HG02852 (cell line): ENCODE data around the gene KCNK18.

ENCODE experiments used
- ATAC-seq: cut with Tn5 transposase; IDR thresholded peaks from one replicate; pipeline ENCODE4 v1.9.1; 2021; ENCODE audit warnings: mild to moderate bottlenecking, moderate library complexity; ENCODE audit not compliant: unreplicated experiment

The KCNK18 gene

DNA sequence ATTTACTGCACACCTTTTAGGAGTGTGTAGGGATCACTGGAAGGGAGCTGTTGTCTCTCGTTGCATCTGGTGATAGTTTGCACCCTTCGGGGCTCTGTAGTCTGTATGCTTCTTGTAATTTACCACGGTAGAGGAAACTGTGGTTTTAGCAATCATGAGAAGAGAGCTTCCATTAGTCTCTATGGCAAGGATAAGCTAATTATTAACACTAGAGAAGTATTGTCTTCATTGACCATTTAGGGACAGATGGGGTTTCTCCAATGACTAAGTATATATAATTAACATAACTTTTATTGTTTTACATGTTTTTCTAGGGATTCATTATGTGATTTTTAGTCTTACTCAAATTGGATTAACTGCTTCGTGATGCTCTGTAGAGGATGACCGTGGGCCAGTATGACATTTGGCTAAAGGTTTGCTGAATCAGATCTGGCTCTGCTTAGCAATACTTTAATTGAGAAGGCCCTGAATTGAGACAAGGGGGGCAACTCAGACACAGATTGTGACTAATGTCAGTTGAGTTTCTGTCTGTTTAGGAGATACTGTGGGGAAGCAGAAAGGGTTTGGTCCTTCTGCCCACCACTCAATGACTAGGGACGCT lies 52.3 kb downstream of the KCNK18 start:
- no peak for ATAC-seq

- ATAC-seq: no peak
Measured at GRCh38 chr10:117250411-117250810, 53.1 kb downstream of the KCNK18 start.

- ATAC-seq: no peak
Measured at GRCh38 chr10:117253908-117254307, 56.6 kb downstream of the KCNK18 start.

- no peak for ATAC-seq
Measured at GRCh38 chr10:117254338-117254737, 57.0 kb downstream of the KCNK18 start.

- ATAC-seq: no peak
Measured at GRCh38 chr10:117254774-117255735, 57.8 kb downstream of the KCNK18 start.

DNA sequence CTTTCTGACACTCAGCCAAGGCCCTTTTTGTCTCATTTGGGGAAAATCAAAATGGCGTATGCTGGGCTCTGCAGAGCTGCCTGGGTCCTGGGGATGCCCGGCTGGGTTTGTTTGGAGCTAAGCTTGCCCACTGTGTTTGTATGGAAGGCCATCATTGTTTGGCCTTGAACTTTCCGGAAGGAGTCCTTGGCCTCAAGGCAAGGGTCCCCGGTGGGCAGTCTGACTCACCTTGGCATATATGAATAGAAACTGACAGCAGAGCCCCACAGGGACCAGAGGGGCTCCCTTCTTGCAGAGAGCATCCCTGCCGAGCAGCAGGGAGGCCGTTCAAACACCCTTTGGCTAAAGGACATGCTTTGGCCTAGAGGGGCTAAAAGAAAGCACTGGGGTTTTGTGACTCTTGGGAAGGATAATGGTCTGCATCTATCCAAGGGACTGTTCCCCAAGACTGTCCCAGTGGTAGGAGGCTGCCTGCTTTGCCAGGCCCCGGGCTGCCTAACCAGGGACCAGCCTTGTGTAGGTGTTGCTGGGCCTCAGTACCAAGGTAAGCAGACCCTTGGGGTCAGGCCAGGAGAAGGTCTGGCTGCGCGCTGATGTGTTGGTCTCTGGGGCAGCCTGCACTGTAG lies 58.7 kb downstream of the KCNK18 start:
- ATAC-seq: no peak

- ATAC-seq: no peak
Measured at GRCh38 chr10:117256910-117257309, 59.6 kb downstream of the KCNK18 start.

- ATAC-seq: no peak
Measured at GRCh38 chr10:117257721-117258120, 60.4 kb downstream of the KCNK18 start.

DNA sequence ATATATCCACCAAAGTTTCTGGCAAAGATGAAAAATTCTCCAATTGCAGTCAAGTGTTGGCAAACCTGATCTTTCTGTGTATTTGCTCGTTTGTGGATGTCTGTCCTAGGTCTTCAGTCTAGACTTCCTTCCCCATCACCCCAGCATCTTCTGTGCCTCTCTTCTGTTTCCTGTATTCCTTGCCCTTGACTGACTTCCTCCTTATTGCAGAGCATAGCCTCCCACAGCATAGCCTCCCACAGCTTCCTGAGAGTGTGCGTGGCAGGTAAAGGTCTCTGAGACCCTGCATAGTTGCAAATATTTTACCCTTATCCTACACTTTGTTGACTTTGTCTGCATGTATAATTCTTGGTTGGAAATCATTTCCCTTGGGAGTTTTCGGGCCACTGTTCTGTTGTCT lies 62.0 kb downstream of the KCNK18 start:
- no peak for ATAC-seq
